Left lung (tissue), 10 donors: ENCODE results near the gene BRD7. TPM values are rescaled to one million over a fixed set of nuclear protein-coding genes. Genes with fewer than 3 reads are reported as not detected.

Experiments used
- ATAC-seq: fragments of 200-7000 bp; cut with Tn5 transposase; one replicate; pipeline ENCODE4 v1.9.1; 2020; ENCODE audit warnings: moderate library complexity
- DNase-seq, 4 donors: peaks; one replicate each; pipeline ENCODE4 v3.0.0-alpha.2; 2013 to 2020
- H3K27ac ChIP-seq, 2 donors: fragments of 200-600 bp; sonication (generic) in 1 of 2; one replicate each; pipeline versions ENCODE4 v1.5.0 to v1.8.0; 2020 to 2021
- H3K27me3 ChIP-seq, 2 donors: fragments of 200-600 bp; sonication (generic) in 1 of 2; one replicate each; pipeline versions ENCODE4 v1.5.0 to v1.8.0; 2020 to 2021
- H3K36me3 ChIP-seq, 2 donors: fragments of 200-600 bp; sonication (generic) in 1 of 2; one replicate each; pipeline versions ENCODE4 v1.5.0 to v1.8.0; 2020 to 2021
- H3K4me1 ChIP-seq, 2 donors: fragments of 200-600 bp; one replicate each; pipeline ENCODE4 v1.8.0; 2021
- H3K4me3 ChIP-seq, 2 donors: fragments of 200-600 bp; sonication (generic) in 1 of 2; one replicate each; pipeline versions ENCODE4 v1.5.0 to v1.8.0; 2020 to 2021; ENCODE audit warnings: mild to moderate bottlenecking in 1 of 2
- H3K9me3 ChIP-seq, 2 donors: fragments of 200-600 bp; sonication (generic) in 1 of 2; one replicate each; pipeline versions ENCODE4 v1.5.0 to v1.8.0; 2020 to 2021
- intact Hi-C, 2 donors: fragments of 100-400 bp; cut with DNase I; formaldehyde crosslinking; loops; one replicate each; pipeline versions ENCODE4 v1.11.2 to v1.14.2; 2022
- polyA plus RNA-seq, 6 donors: library from polyadenylated mRNA; unstranded; fragments of 120-200 nt; gene quantifications; one replicate each; pipeline ENCODE4 v1.2.1, GENCODE V29; 2013; ENCODE audit not compliant: insufficient read length in 6 of 6
- total RNA-seq, 2 donors: library from RNA; stranded (reverse); fragmentation: NEBNext Ultra II Directional; extraction: Animal tissue kit (Norgen Biotek cat#: 25700); gene quantifications; one replicate each; pipeline ENCODE4 v1.2.1, GENCODE V29; 2021
- TF ChIP-seq, protein P1 (sequence below), 2 donors: fragments of 200-600 bp; sonication (generic) in 1 of 2; IDR thresholded peaks; one replicate each; pipeline versions ENCODE4 v1.5.0 to v1.8.0; 2021; ENCODE audit warnings: antibody characterized with exemption in 2 of 2
- donor health status: DM: no; HTN: yes; CAD: no.
- donor health status: DM: no; HTN: no; CAD: no.

Gene BRD7
- total and polyA plus RNA-seq, 8 donors, result 59.8 to 113 (median 97.6) TPM

GRCh38 chr16:50286681-50287080 is 82.1 kb downstream of the BRD7 start:
- no peak overlapping the region for H3K27ac ChIP-seq
- TF ChIP-seq, protein P1, sequence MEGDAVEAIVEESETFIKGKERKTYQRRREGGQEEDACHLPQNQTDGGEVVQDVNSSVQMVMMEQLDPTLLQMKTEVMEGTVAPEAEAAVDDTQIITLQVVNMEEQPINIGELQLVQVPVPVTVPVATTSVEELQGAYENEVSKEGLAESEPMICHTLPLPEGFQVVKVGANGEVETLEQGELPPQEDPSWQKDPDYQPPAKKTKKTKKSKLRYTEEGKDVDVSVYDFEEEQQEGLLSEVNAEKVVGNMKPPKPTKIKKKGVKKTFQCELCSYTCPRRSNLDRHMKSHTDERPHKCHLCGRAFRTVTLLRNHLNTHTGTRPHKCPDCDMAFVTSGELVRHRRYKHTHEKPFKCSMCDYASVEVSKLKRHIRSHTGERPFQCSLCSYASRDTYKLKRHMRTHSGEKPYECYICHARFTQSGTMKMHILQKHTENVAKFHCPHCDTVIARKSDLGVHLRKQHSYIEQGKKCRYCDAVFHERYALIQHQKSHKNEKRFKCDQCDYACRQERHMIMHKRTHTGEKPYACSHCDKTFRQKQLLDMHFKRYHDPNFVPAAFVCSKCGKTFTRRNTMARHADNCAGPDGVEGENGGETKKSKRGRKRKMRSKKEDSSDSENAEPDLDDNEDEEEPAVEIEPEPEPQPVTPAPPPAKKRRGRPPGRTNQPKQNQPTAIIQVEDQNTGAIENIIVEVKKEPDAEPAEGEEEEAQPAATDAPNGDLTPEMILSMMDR (IDR thresholded peaks at IDR 0.05), result no peak
- H3K4me1 ChIP-seq, result peaks cover 0 to 48% of the 10 kb centered on the region in 2 donors
- intact Hi-C loops, result no loop called here
- no peak for ATAC-seq
- peaks cover 0 to 47% of the 10 kb centered on the region in 2 donors for H3K36me3 ChIP-seq
- H3K27me3 ChIP-seq, result no peaks in the 10 kb centered on the region
- no peak for DNase-seq
- H3K4me3 ChIP-seq, result no peak overlapping the region
- H3K9me3 ChIP-seq, result no peaks in the 10 kb centered on the region

DNA sequence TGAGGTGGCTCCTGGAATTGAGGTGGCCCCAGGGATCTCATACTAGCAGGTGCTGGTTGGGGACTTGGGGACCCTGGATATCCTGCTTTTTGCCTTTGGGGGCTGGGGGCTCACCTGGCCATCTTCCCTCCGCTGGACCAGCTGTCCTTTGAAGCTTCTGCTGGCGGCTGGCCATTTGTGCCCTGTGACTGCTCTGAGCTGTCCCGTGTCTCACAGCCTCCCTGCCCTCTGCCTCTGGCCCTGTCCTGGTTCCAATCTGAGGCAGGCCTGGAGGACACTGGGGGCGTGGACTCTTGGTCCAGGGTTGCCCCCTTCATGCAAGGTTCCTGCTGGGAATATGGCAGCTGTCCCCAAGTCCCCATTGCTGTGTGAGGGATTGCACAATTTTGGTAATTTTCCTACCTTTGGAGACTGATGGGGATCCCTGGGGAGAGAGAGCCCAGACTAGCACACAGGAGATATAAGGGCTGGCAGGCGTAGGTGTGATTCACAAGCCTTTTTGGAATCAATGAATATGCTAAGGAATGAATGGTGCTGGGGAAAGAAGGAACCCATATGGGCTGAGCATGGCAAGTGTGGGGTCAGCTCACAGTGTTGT is 83.3 kb downstream of the BRD7 start:
- H3K36me3 ChIP-seq, result peaks cover 0 to 35% of the 10 kb centered on the region in 2 donors
- H3K9me3 ChIP-seq, result no peaks in the 10 kb centered on the region
- no peak overlapping the region for H3K4me3 ChIP-seq
- ATAC-seq (no peak), DNase-seq (peak in 2 of 4 donors; percentile 35 to 50)
- intact Hi-C loops, result no loop called here
- TF ChIP-seq, protein P1 (IDR thresholded peaks at IDR 0.05), result no peak
- H3K27me3 ChIP-seq, result no peaks in the 10 kb centered on the region
- H3K4me1 ChIP-seq, result peaks cover 0 to 60% of the 10 kb centered on the region in 2 donors
- no peak overlapping the region for H3K27ac ChIP-seq

- Histone ChIP-seq H3K9me3 (no peaks in the 10 kb centered on the region), H3K27ac (peak overlapping the region in 1 of 2 donors; percentile 55), H3K27me3 (no peaks in the 10 kb centered on the region), H3K4me1 (peaks cover 0 to 71% of the 10 kb centered on the region in 2 donors), H3K4me3 (no peak overlapping the region), H3K36me3 (peaks cover 0 to 23% of the 10 kb centered on the region in 2 donors)
- peak in 3 of 4 donors; percentile 32 to 86 (median 74) for DNase-seq
- intact Hi-C loops, result no loop called here
- peak; percentile 77 for ATAC-seq
- TF ChIP-seq, protein P1 (IDR thresholded peaks at IDR 0.05), result no peak
These were observed 84.5 kb downstream of the BRD7 start for GRCh38 chr16:50284131-50284911.

- Histone ChIP-seq H3K36me3 (peaks cover 0 to 12% of the 10 kb centered on the region in 2 donors), H3K27ac (peak overlapping the region; percentile 73 to 93), H3K27me3 (no peaks in the 10 kb centered on the region), H3K4me1 (peaks cover 0 to 84% of the 10 kb centered on the region in 2 donors), H3K9me3 (no peaks in the 10 kb centered on the region), H3K4me3 (no peak overlapping the region)
- DNase-seq (peak in 2 of 4 donors; percentile 34 to 47), ATAC-seq (no peak)
- intact Hi-C loops, result no loop called here
- TF ChIP-seq, protein P1 (IDR thresholded peaks at IDR 0.05), result no peak
These were observed 85.7 kb downstream of the BRD7 start for GRCh38 chr16:50282955-50283631.
